Activated CD4-positive, alpha-beta T cell treated with anti-CD3 and anti-CD28 coated beads, Interleukin-2, amount 50 U/mL, for 24 hours (primary cell): Measurements from ENCODE around the gene CYP1B1.
"Not testable (repeated sequence)": the region's sequence is repeated elsewhere in the genome, so short reads cannot be mapped to it uniquely, and the experiment has no call there.

Source experiments
- DNase-seq, 2 donors: peaks; one replicate each; pipeline ENCODE4 v3.0.0-alpha.2; 2020; ENCODE audit warnings: low read depth in 1 of 2, low spot score in 1 of 2

The CYP1B1 gene

GRCh38 chr2:38099099-38100028 is 23.4 kb upstream of the CYP1B1 start:
- no peak for DNase-seq

GRCh38 chr2:38098421-38099098 is 22.6 kb upstream of the CYP1B1 start:
- no peak for DNase-seq

GRCh38 chr2:38097988-38098385 is 22.0 kb upstream of the CYP1B1 start:
- no peak for DNase-seq

GRCh38 chr2:38097258-38097987 is 21.5 kb upstream of the CYP1B1 start:
- DNase-seq, result no peak

- no peak for DNase-seq
These were observed 20.3 kb upstream of the CYP1B1 start for GRCh38 chr2:38095996-38096861.

GRCh38 chr2:38095079-38095995 is 19.4 kb upstream of the CYP1B1 start:
- DNase-seq, result no peak

- no peak for DNase-seq
These were observed 17.7 kb upstream of the CYP1B1 start for GRCh38 chr2:38093527-38094165.

- DNase-seq, result no peak
These were observed 16.4 kb upstream of the CYP1B1 start for GRCh38 chr2:38092196-38092902.

GRCh38 chr2:38091760-38092159 is 15.8 kb upstream of the CYP1B1 start:
- DNase-seq, result no peak

GRCh38 chr2:38090928-38091327 is 15.0 kb upstream of the CYP1B1 start:
- DNase-seq, result no peak

- not testable (repeated sequence) for DNase-seq
These were observed 14.3 kb upstream of the CYP1B1 start for GRCh38 chr2:38090212-38090611.

GRCh38 chr2:38085998-38086698 is 10.2 kb upstream of the CYP1B1 start:
- DNase-seq, result not testable (repeated sequence)

GRCh38 chr2:38084556-38084955 is 8.6 kb upstream of the CYP1B1 start:
- not testable (repeated sequence) for DNase-seq

- not testable (repeated sequence) for DNase-seq
These were observed 6.8 kb upstream of the CYP1B1 start for GRCh38 chr2:38082727-38083126.

GRCh38 chr2:38080346-38080745 is 4.4 kb upstream of the CYP1B1 start:
- DNase-seq, result no peak

- no peak for DNase-seq
These were observed 3.4 kb upstream of the CYP1B1 start for GRCh38 chr2:38079116-38080052.

GRCh38 chr2:38077431-38077769 is 1.4 kb upstream of the CYP1B1 start:
- DNase-seq, result no peak
